Caco-2 (cell line): Measurements from ENCODE around the gene CALHM2. TPM values are rescaled to one million over a fixed set of nuclear protein-coding genes. Genes with fewer than 3 reads are reported as not detected.

Experiments
- BruUV-seq: library from RNA; stranded (reverse); fragments of 400-500 nt; replicated peaks from 2 replicates; lab custom pipeline; 2021; lab: Mats Ljungman, UMichigan
- CTCF ChIA-PET: fragments of 300-600 bp; sonication (Branson Sonifier 250); formaldehyde crosslinking; loops from one replicate; lab custom pipeline; 2022; ENCODE audit warnings: antibody characterized with exemption; lab: Charles Lee
- POLR2A ChIA-PET: fragments of 300-600 bp; sonication (Branson Sonifier 250); formaldehyde crosslinking; loops from one replicate; lab custom pipeline; 2022; ENCODE audit warnings: antibody characterized with exemption; lab: Charles Lee
- DNase-seq, 2 experiments: peaks; one replicate each; pipeline versions ENCODE4 v3.0.0 to v3.0.0-alpha.2; 2020 to 2022
- H3K27me3 ChIP-seq: replicated peaks from 2 replicates; pipeline ENCODE4 v1.6.0; 2011; ENCODE audit warnings: low read length; ENCODE audit not compliant: control insufficient read depth, insufficient read depth
- H3K36me3 ChIP-seq: 2 replicates; pipeline ENCODE4 v1.5.1; 2011; ENCODE audit warnings: low read length; ENCODE audit not compliant: control insufficient read depth, insufficient read depth
- H3K4me1 ChIP-seq: fragments of 250-450 bp; sonication (Bioruptor Pico); 2 replicates; pipeline ENCODE4 v1.5.1; 2020; ENCODE audit warnings: mild to moderate bottlenecking
- H3K4me3 ChIP-seq: 2 replicates; pipeline ENCODE4 v1.5.1; 2011; ENCODE audit warnings: low read depth, mild to moderate bottlenecking, control low read depth, low read length
- H3K9me3 ChIP-seq: fragments of 250-450 bp; sonication (Bioruptor Pico); 2 replicates; pipeline ENCODE4 v1.5.1; 2020; ENCODE audit warnings: mild to moderate bottlenecking, moderate library complexity
- H3K27ac Mint-ChIP-seq: one replicate; pipeline ENCODE4 v1.8.0; 2022; ENCODE audit warnings: mixed read lengths; ENCODE audit not compliant: unreplicated experiment
- H3K27me3 Mint-ChIP-seq: one replicate; pipeline ENCODE4 v1.8.0; 2022; ENCODE audit warnings: mixed read lengths; ENCODE audit not compliant: insufficient read depth, unreplicated experiment
- H3K36me3 Mint-ChIP-seq: one replicate; pipeline ENCODE4 v1.8.0; 2022; ENCODE audit warnings: mild to moderate bottlenecking, mixed read lengths; ENCODE audit not compliant: insufficient read depth, unreplicated experiment
- H3K4me1 Mint-ChIP-seq: one replicate; pipeline ENCODE4 v1.8.0; 2022; ENCODE audit warnings: low read depth, mixed read lengths; ENCODE audit not compliant: unreplicated experiment
- H3K4me3 Mint-ChIP-seq: one replicate; pipeline ENCODE4 v1.8.0; 2022; ENCODE audit warnings: mild to moderate bottlenecking, moderate library complexity, mixed read lengths; ENCODE audit not compliant: unreplicated experiment
- H3K9me3 Mint-ChIP-seq: one replicate; pipeline ENCODE4 v1.8.0; 2022; ENCODE audit warnings: mixed read lengths; ENCODE audit not compliant: unreplicated experiment
- CTCF ChIP-seq, 2 experiments: fragments of 200-600 bp in 1 of 2; IDR thresholded peaks; 1 replicate in 1 of 2; 2 replicates in 1 of 2; pipeline versions ENCODE4 v1.5.1 to v1.8.0; 2011 to 2022; ENCODE audit warnings: antibody characterized with exemption in 1 of 2, control low read depth in 1 of 2, inconsistent platforms in 1 of 2, low read depth in 1 of 2, low read length in 1 of 2, mild to moderate bottlenecking in 1 of 2, moderate library complexity in 1 of 2; ENCODE audit not compliant: insufficient read depth in 1 of 2, severe bottlenecking in 1 of 2, unreplicated experiment in 1 of 2
- intact Hi-C: fragments of 100-400 bp; cut with micrococcal nuclease; formaldehyde crosslinking; loops from one replicate; pipeline ENCODE4 v1.10.0; 2022; ENCODE audit not compliant: unreplicated experiment
- total RNA-seq: library from RNA; stranded (reverse); gene quantifications from 2 replicates; pipeline ENCODE4 v1.2.3, GENCODE V29; 2022

CALHM2 gene
- total RNA-seq, 1 experiment from 2014 or later, result 0.52 TPM

GRCh38 chr10:103428989-103429643, 23.1 kb downstream of the CALHM2 start:
- Mint-ChIP-seq H3K4me1 (no peaks in the 10 kb centered on the region), H3K27me3 (no peaks in the 10 kb centered on the region), H3K4me3 (no peak overlapping the region), H3K27ac (no peak overlapping the region), H3K9me3 (no peaks in the 10 kb centered on the region), H3K36me3 (peaks cover 96% of the 10 kb centered on the region)
- TF ChIP-seq CTCF (IDR thresholded peaks at IDR 0.05; ENCODE audit: insufficient read depth in 1 of 2, low read depth in 1 of 2, low read length in 1 of 2, severe bottlenecking in 1 of 2, unreplicated experiment in 1 of 2), result no peak
- Histone ChIP-seq H3K4me3 (no peak overlapping the region), H3K4me1 (no peaks in the 10 kb centered on the region), H3K9me3 (no peaks in the 10 kb centered on the region), H3K27me3 (no peaks in the 10 kb centered on the region), H3K36me3 (peaks cover 3% of the 10 kb centered on the region)
- ChIA-PET CTCF (no interaction called here), POLR2A (no interaction called here)
- no peak for DNase-seq
- no TSS peak for BruUV-seq
- intact Hi-C loops, result no loop called here

GRCh38 chr10:103427866-103428265, 24.3 kb downstream of the CALHM2 start:
- DNase-seq, result no peak
- ChIA-PET CTCF (no interaction called here), POLR2A (interaction anchor here (0.7 kb wide), 1 partner anchor 1362 kb away, joined by 6 read pairs; the partner anchor contains the start of gene HPS6)
- Mint-ChIP-seq H3K9me3 (no peaks in the 10 kb centered on the region), H3K4me1 (no peaks in the 10 kb centered on the region), H3K4me3 (no peak overlapping the region), H3K27ac (no peak overlapping the region), H3K27me3 (no peaks in the 10 kb centered on the region), H3K36me3 (peaks cover 95% of the 10 kb centered on the region)
- intact Hi-C loops, result no loop called here
- no peak overlapping the region for H3K4me3 ChIP-seq
- no TSS peak for BruUV-seq
- H3K4me1 ChIP-seq, result no peaks in the 10 kb centered on the region
- no peaks in the 10 kb centered on the region for H3K9me3 ChIP-seq
- no peak for TF ChIP-seq CTCF (IDR thresholded peaks at IDR 0.05; ENCODE audit: insufficient read depth in 1 of 2, low read depth in 1 of 2, low read length in 1 of 2, severe bottlenecking in 1 of 2, unreplicated experiment in 1 of 2)
- H3K27me3 ChIP-seq, result no peaks in the 10 kb centered on the region
- H3K36me3 ChIP-seq, result peaks cover 6% of the 10 kb centered on the region

- no peaks in the 10 kb centered on the region for H3K27me3 Mint-ChIP-seq
- Histone ChIP-seq H3K4me1 (no peaks in the 10 kb centered on the region), H3K4me3 (no peak overlapping the region), H3K9me3 (no peaks in the 10 kb centered on the region), H3K27me3 (no peaks in the 10 kb centered on the region), H3K36me3 (peaks cover 8% of the 10 kb centered on the region)
- intact Hi-C loops, result no loop called here
- no peak overlapping the region for H3K27ac Mint-ChIP-seq
- POLR2A ChIA-PET, result no interaction called here
- no peak for DNase-seq
- BruUV-seq, result no TSS peak
- CTCF ChIA-PET, result no interaction called here
- no peaks in the 10 kb centered on the region for H3K9me3 Mint-ChIP-seq
- H3K4me3 Mint-ChIP-seq, result no peak overlapping the region
- H3K36me3 Mint-ChIP-seq, result peaks cover 92% of the 10 kb centered on the region
- no peak for TF ChIP-seq CTCF (IDR thresholded peaks at IDR 0.05; ENCODE audit: insufficient read depth in 1 of 2, low read depth in 1 of 2, low read length in 1 of 2, severe bottlenecking in 1 of 2, unreplicated experiment in 1 of 2)
- no peaks in the 10 kb centered on the region for H3K4me1 Mint-ChIP-seq
Measured at GRCh38 chr10:103423748-103424147, 28.4 kb downstream of the CALHM2 start.
